Neural progenitor cell (in vitro differentiated cells): ENCODE measurements around the gene SLCO2B1. TPM values are rescaled to one million over a fixed set of nuclear protein-coding genes. Genes with fewer than 3 reads are reported as not detected.

Source experiments
- DNase-seq: peaks from one replicate; pipeline ENCODE4 v3.0.0-alpha.2; 2016; ENCODE audit warnings: low spot score
- H2AFZ ChIP-seq: fragments of 200-600 bp; sonication (generic); replicated peaks from 2 replicates; pipeline ENCODE4 v1.6.1; 2016; ENCODE audit warnings: antibody characterized with exemption
- H3F3A ChIP-seq: fragments of 200-600 bp; sonication (generic); 2 replicates; pipeline ENCODE4 v1.6.1; 2016; ENCODE audit warnings: antibody characterized with exemption, low read depth
- H3K27ac ChIP-seq: fragments of 200-600 bp; sonication (generic); 2 replicates; pipeline ENCODE4 v1.5.1; 2016; ENCODE audit warnings: mild to moderate bottlenecking
- H3K27me3 ChIP-seq: fragments of 200-600 bp; sonication (generic); 2 replicates; pipeline ENCODE4 v1.6.1; 2016; ENCODE audit warnings: mild to moderate bottlenecking, moderate library complexity
- H3K36me3 ChIP-seq: fragments of 200-600 bp; sonication (generic); 2 replicates; pipeline ENCODE4 v1.5.1; 2016
- H3K4me1 ChIP-seq: fragments of 200-600 bp; sonication (generic); 2 replicates; pipeline ENCODE4 v1.6.1; 2016; ENCODE audit warnings: mixed run types
- H3K4me2 ChIP-seq: fragments of 200-600 bp; sonication (generic); 2 replicates; pipeline ENCODE4 v1.6.1; 2016
- H3K4me3 ChIP-seq: fragments of 200-600 bp; sonication (generic); 2 replicates; pipeline ENCODE4 v1.5.1; 2016
- H3K79me2 ChIP-seq: fragments of 200-600 bp; sonication (generic); 2 replicates; pipeline ENCODE4 v1.6.1; 2016; ENCODE audit warnings: low read depth
- H3K9ac ChIP-seq: fragments of 200-600 bp; sonication (generic); 2 replicates; pipeline ENCODE4 v1.6.1; 2016
- H3K9me3 ChIP-seq: fragments of 200-600 bp; sonication (generic); 2 replicates; pipeline ENCODE4 v1.5.1; 2016; ENCODE audit warnings: low read depth
- H4K20me1 ChIP-seq: fragments of 200-600 bp; sonication (generic); 2 replicates; pipeline ENCODE4 v1.6.1; 2016; ENCODE audit warnings: low read depth
- H3K27ac Mint-ChIP-seq: 3 replicates; pipeline ENCODE4 v1.8.0; 2021; ENCODE audit warnings: mixed read lengths
- H3K27me3 Mint-ChIP-seq: 2 replicates; pipeline ENCODE4 v1.8.0; 2022; ENCODE audit warnings: low read depth, mild to moderate bottlenecking, inconsistent platforms, moderate library complexity, mixed read lengths; ENCODE audit not compliant: insufficient read depth
- H3K36me3 Mint-ChIP-seq: 3 replicates; pipeline ENCODE4 v1.8.0; 2021; ENCODE audit warnings: mixed read lengths
- H3K4me1 Mint-ChIP-seq: 3 replicates; pipeline ENCODE4 v1.8.0; 2021; ENCODE audit warnings: mixed read lengths
- H3K4me3 Mint-ChIP-seq: 3 replicates; pipeline ENCODE4 v1.8.0; 2021; ENCODE audit warnings: mild to moderate bottlenecking, moderate library complexity, mixed read lengths
- H3K9me3 Mint-ChIP-seq: 3 replicates; pipeline ENCODE4 v1.8.0; 2020; ENCODE audit warnings: mixed read lengths
- CTCF ChIP-seq: fragments of 200-600 bp; sonication (generic); IDR thresholded peaks from 2 replicates; pipeline ENCODE4 v1.5.1; 2017; ENCODE audit warnings: antibody characterized with exemption, mild to moderate bottlenecking
- EZH2 ChIP-seq: fragments of 200-600 bp; sonication (generic); IDR thresholded peaks from 2 replicates; pipeline ENCODE4 v1.6.1; 2017; ENCODE audit warnings: antibody characterized with exemption, mild to moderate bottlenecking, moderate library complexity
- EZH2phosphoT487 ChIP-seq: fragments of 200-600 bp; sonication (generic); IDR thresholded peaks from 2 replicates; pipeline ENCODE4 v1.6.1; 2017; ENCODE audit warnings: antibody characterized with exemption
- total RNA-seq: library from RNA; depleted of rRNA; stranded (reverse); fragments of >200 nt; gene quantifications from 2 replicates; pipeline ENCODE4 v1.2.3, GENCODE V29; 2015; ENCODE audit warnings: low replicate concordance

The SLCO2B1 gene
- total RNA-seq, 1 donor from 2014 or later, result 0.07 TPM

- H3K4me3 Mint-ChIP-seq, result no peak overlapping the region
- peaks cover 6% of the 10 kb centered on the region for H3K27me3 Mint-ChIP-seq
- Histone ChIP-seq H3K79me2 (no peaks in the 10 kb centered on the region), H3K4me2 (no peak overlapping the region), H3K4me1 (no peaks in the 10 kb centered on the region), H3K27me3 (no peaks in the 10 kb centered on the region), H3F3A (no peaks in the 10 kb centered on the region), H2AFZ (no peak overlapping the region), H3K36me3 (no peaks in the 10 kb centered on the region), H3K4me3 (no peak overlapping the region), H3K9ac (no peak overlapping the region), H3K27ac (no peak overlapping the region), H4K20me1 (no peaks in the 10 kb centered on the region), H3K9me3 (no peaks in the 10 kb centered on the region)
- no peaks in the 10 kb centered on the region for H3K36me3 Mint-ChIP-seq
- H3K9me3 Mint-ChIP-seq, result no peaks in the 10 kb centered on the region
- TF ChIP-seq CTCF (no peak), EZH2phosphoT487 (no peak)
- no peak for DNase-seq
- H3K4me1 Mint-ChIP-seq, result peaks cover 9% of the 10 kb centered on the region
- no peak overlapping the region for H3K27ac Mint-ChIP-seq
Measured at GRCh38 chr11:75146711-75147110, 4.2 kb upstream of the SLCO2B1 start.

GRCh38 chr11:75147191-75147874, 3.6 kb upstream of the SLCO2B1 start:
- H3K4me3 ChIP-seq, result no peak overlapping the region
- H3K9me3 ChIP-seq, result no peaks in the 10 kb centered on the region
- no peak overlapping the region for H3K4me2 ChIP-seq
- H3K4me3 Mint-ChIP-seq, result no peak overlapping the region
- H3K27me3 ChIP-seq, result no peaks in the 10 kb centered on the region
- H3K9me3 Mint-ChIP-seq, result no peaks in the 10 kb centered on the region
- no peaks in the 10 kb centered on the region for H4K20me1 ChIP-seq
- peaks cover 9% of the 10 kb centered on the region for H3K4me1 Mint-ChIP-seq
- H3K79me2 ChIP-seq, result no peaks in the 10 kb centered on the region
- H3K27ac Mint-ChIP-seq, result no peak overlapping the region
- H3K36me3 Mint-ChIP-seq, result no peaks in the 10 kb centered on the region
- no peaks in the 10 kb centered on the region for H3K36me3 ChIP-seq
- no peak overlapping the region for H3K9ac ChIP-seq
- H3K27me3 Mint-ChIP-seq, result peaks cover 6% of the 10 kb centered on the region
- H3K27ac ChIP-seq, result no peak overlapping the region
- no peak overlapping the region for H2AFZ ChIP-seq
- H3K4me1 ChIP-seq, result no peaks in the 10 kb centered on the region
- H3F3A ChIP-seq, result no peaks in the 10 kb centered on the region
- no peak for DNase-seq
- no peak for TF ChIP-seq CTCF

GRCh38 chr11:75147875-75148263, 3.0 kb upstream of the SLCO2B1 start:
- TF ChIP-seq EZH2 (no peak), EZH2phosphoT487 (no peak), CTCF (no peak)
- H3K9ac ChIP-seq, result no peak overlapping the region
- Mint-ChIP-seq H3K9me3 (no peaks in the 10 kb centered on the region), H3K4me3 (no peak overlapping the region), H3K27me3 (peaks cover 6% of the 10 kb centered on the region), H3K36me3 (no peaks in the 10 kb centered on the region), H3K4me1 (peaks cover 7% of the 10 kb centered on the region), H3K27ac (no peak overlapping the region)
- no peaks in the 10 kb centered on the region for H3K4me1 ChIP-seq
- no peaks in the 10 kb centered on the region for H3K9me3 ChIP-seq
- H3K4me3 ChIP-seq, result no peak overlapping the region
- no peak overlapping the region for H3K4me2 ChIP-seq
- DNase-seq, result no peak
- no peaks in the 10 kb centered on the region for H3K79me2 ChIP-seq
- H2AFZ ChIP-seq, result no peak overlapping the region
- no peaks in the 10 kb centered on the region for H4K20me1 ChIP-seq
- no peaks in the 10 kb centered on the region for H3K36me3 ChIP-seq
- H3K27ac ChIP-seq, result no peak overlapping the region
- no peaks in the 10 kb centered on the region for H3K27me3 ChIP-seq
- H3F3A ChIP-seq, result no peaks in the 10 kb centered on the region
